ENCODE results near the gene PLEKHS1. TPM values are rescaled to one million over a fixed set of nuclear protein-coding genes. Genes with fewer than 3 reads are reported as not detected.
"Not testable (repeated sequence)": the region's sequence is repeated elsewhere in the genome, so short reads cannot be mapped to it uniquely, and the experiment has no call there.

PLEKHS1 gene
- total RNA-seq, 1 donor: under 0.01 TPM

DNA sequence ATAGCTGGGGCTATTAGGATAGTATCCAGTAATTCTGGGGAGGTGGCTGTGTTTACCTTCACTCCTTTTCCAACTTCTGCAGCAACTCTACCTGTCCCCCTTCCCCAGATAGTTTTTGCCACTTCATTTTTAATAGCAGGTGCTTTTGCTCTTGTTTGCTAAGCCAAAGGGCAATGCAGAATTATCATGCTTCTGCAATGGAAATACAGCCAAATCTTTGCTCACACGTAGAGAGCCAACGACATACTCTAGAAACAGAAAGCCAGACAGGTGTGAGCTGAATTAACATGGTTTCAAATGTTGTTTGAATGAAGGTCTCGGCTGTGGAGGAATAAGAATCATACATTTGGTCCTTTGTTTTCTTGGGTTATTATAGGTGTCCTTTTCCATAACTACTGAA lies 14.4 kb downstream of the PLEKHS1 start:
- TF ChIP-seq, protein P1, sequence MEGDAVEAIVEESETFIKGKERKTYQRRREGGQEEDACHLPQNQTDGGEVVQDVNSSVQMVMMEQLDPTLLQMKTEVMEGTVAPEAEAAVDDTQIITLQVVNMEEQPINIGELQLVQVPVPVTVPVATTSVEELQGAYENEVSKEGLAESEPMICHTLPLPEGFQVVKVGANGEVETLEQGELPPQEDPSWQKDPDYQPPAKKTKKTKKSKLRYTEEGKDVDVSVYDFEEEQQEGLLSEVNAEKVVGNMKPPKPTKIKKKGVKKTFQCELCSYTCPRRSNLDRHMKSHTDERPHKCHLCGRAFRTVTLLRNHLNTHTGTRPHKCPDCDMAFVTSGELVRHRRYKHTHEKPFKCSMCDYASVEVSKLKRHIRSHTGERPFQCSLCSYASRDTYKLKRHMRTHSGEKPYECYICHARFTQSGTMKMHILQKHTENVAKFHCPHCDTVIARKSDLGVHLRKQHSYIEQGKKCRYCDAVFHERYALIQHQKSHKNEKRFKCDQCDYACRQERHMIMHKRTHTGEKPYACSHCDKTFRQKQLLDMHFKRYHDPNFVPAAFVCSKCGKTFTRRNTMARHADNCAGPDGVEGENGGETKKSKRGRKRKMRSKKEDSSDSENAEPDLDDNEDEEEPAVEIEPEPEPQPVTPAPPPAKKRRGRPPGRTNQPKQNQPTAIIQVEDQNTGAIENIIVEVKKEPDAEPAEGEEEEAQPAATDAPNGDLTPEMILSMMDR (IDR thresholded peaks at IDR 0.05; ENCODE audit: insufficient read depth, low read depth, low read length): no peak
- DNase-seq (ENCODE audit: low read depth): no peak
- no peak overlapping the region for H3K4me3 ChIP-seq (ENCODE audit: low read depth, low read length)

DNA sequence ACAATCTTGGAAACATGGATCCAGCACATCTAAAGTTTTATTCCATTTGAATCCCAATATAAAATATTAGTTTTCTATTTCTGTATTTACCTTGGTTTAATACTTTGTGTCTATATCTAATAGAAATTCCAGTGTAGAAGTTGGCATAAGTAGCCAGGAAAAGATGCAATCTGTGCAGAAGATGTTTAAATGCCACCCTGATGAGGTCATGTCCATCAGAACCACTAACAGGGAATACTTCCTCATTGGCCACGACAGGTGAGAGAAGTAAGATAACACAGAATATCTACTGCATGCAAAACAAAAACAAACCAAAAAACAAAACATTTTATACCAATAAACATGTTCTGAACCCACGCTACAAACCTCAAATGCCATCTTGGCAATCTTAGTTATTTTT lies 15.7 kb downstream of the PLEKHS1 start:
- no peak for DNase-seq (ENCODE audit: low read depth)
- no peak overlapping the region for H3K4me3 ChIP-seq (ENCODE audit: low read depth, low read length)
- TF ChIP-seq, protein P1 (IDR thresholded peaks at IDR 0.05; ENCODE audit: insufficient read depth, low read depth, low read length): no peak

DNA sequence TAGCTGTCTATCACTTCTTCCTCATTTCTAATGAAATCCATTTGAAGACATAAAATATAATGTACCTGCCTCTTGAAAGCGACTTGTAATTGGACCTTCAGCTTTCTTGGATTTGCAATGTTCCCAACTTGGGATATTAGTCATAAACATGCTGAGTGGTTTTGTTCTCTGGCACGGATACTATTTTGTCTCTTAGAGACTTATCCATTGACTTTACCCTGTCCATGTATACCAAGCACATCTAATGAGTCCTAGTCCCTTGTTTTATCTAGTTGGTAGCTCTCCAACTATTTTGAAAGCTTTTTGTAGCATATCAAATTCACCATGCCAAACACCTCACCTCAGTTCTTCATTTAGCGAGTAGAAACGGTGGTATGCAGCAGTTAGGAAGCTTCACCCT lies 18.9 kb downstream of the PLEKHS1 start:
- no peak for DNase-seq (ENCODE audit: low read depth)
- H3K4me3 ChIP-seq (ENCODE audit: low read depth, low read length): no peak overlapping the region
- TF ChIP-seq, protein P1 (IDR thresholded peaks at IDR 0.05; ENCODE audit: insufficient read depth, low read depth, low read length): no peak

DNA sequence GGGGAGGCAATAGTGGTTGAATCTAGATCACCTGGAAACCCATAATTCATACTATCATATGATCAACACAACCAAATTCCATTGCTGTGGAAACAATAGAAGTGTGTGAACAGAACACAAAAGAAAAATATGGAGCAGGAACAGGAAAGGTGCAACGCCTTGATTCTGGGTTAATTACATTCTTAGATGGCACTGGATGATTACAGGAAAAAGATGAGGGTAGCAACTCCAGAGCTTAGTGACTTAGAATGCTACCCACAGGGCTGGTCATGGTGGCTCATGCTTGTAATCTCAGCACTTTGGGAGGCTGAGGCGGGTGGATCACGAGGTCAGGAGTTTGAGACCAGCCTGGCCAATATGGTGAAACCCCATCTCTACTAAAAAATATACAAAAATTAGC lies 19.6 kb downstream of the PLEKHS1 start:
- H3K4me3 ChIP-seq (ENCODE audit: low read depth, low read length): not testable (repeated sequence)

DNA sequence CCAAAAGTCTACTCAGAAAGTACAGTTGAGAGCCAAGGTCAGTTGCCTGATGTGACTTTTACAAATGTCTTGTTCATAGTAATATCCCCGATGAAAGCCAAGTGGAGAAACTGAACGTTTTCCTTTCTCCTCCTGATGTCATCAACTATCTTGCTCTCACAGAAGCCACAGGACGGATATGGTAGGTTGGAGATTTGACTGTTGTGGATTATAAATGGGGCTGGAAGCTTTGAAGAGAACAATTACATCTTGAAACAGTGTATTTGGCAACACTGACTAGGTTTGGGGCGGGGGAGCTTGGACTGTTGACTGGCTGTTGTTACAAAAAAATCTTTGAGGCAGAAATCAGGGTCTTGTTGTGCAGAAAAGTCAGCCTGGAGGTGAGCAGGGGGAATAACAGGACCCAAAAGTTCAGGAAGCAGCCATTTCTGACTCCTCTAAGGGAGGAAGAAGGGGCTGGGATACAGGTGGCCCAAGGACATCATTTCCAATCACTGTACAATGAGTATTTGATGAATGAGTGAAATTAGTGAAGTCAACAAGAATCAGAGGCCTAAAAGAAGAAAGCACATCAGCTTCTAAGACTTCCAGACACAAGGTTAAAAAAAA lies 24.3 kb downstream of the PLEKHS1 start:
- TF ChIP-seq, protein P1 (IDR thresholded peaks at IDR 0.05; ENCODE audit: insufficient read depth, low read depth, low read length): no peak
- no peak for DNase-seq (ENCODE audit: low read depth)
- H3K4me3 ChIP-seq (ENCODE audit: low read depth, low read length): no peak overlapping the region

More for the DNA sequence above, 19.6 kb downstream of the PLEKHS1 start:
- DNase-seq (ENCODE audit: low read depth): not testable (repeated sequence)

DNA sequence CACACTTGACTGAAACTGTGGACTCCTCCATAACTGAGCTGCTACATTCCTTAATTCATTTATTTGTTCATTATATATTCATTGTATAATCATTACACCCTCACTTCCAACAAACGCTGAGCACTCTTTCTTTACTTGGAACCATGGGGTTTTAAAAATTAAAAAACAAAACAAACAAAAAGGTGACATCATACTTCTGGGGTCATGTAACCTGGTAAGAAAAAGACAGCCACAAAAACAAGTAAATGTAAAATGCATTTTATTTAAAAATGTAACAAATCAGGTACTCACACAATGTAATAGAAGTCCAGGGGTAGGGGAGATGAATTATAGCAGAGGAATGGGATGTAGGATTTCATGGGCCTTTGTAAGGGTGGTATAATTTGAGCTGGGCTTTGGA lies 25.1 kb downstream of the PLEKHS1 start:
- no peak for DNase-seq (ENCODE audit: low read depth)
- TF ChIP-seq, protein P1 (IDR thresholded peaks at IDR 0.05; ENCODE audit: insufficient read depth, low read depth, low read length): no peak
- no peak overlapping the region for H3K4me3 ChIP-seq (ENCODE audit: low read depth, low read length)

DNA sequence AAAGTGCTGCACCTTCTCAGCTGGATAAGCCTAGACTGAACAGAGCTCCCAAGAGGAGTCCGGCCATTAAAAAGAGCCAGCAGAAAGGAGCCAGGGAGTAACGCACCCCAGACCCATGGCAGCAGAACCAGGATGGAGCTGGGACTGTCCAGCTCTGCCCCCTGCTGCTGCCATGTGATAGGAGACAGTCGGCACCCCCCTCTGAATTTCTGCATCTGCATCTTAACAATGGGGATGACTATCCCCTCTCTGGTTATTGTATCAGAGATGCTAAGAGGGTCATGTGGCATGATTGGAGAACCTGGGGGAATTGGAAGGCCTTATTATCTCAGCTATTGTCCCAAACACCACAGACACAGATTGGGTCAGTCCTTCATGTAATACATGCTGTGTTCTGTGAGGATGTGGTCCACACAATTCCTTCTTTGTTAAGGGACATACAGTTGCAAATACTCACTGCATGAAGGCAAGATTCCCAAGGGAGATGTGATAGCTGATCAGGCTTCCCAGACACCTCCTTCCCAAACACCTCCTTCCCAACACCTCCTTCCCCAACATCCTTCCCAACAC lies 29.3 kb downstream of the PLEKHS1 start:
- no peak for DNase-seq (ENCODE audit: low read depth)
- TF ChIP-seq, protein P1 (IDR thresholded peaks at IDR 0.05; ENCODE audit: insufficient read depth, low read depth, low read length): peak; percentile 35
- H3K4me3 ChIP-seq (ENCODE audit: low read depth, low read length): no peak overlapping the region

All from fibroblast of villous mesenchyme (primary cell).